Ovary (tissue), 3 donors: ENCODE measurements around the gene LAYN.
A peak's percentile ranks its signal among the peaks of the same experiment; 100 is the strongest.

Source experiments
- EP300 ChIP-seq: sonication (generic); formaldehyde crosslinking; IDR thresholded peaks from one replicate; pipeline ENCODE4 v1.6.1; 2017; ENCODE audit warnings: antibody characterized with exemption
- POLR2A ChIP-seq: fragments of 450-650 bp; IDR thresholded peaks from one replicate; pipeline ENCODE4 v1.6.1; 2017; ENCODE audit warnings: antibody characterized with exemption, mild to moderate bottlenecking, moderate library complexity
- TF ChIP-seq, protein P1 (sequence below), 3 donors: fragments of 450-650 bp in 2 of 3; fragments of 200-600 bp in 1 of 3; IDR thresholded peaks; one replicate each; pipeline versions ENCODE4 v1.5.1 to v1.8.0; 2016 to 2022; ENCODE audit warnings: antibody characterized with exemption in 3 of 3, mild to moderate bottlenecking in 1 of 3
- donor health status: DM: no; HTN: no; CAD: no.

- no peak for TF ChIP-seq POLR2A
- TF ChIP-seq, protein P1, sequence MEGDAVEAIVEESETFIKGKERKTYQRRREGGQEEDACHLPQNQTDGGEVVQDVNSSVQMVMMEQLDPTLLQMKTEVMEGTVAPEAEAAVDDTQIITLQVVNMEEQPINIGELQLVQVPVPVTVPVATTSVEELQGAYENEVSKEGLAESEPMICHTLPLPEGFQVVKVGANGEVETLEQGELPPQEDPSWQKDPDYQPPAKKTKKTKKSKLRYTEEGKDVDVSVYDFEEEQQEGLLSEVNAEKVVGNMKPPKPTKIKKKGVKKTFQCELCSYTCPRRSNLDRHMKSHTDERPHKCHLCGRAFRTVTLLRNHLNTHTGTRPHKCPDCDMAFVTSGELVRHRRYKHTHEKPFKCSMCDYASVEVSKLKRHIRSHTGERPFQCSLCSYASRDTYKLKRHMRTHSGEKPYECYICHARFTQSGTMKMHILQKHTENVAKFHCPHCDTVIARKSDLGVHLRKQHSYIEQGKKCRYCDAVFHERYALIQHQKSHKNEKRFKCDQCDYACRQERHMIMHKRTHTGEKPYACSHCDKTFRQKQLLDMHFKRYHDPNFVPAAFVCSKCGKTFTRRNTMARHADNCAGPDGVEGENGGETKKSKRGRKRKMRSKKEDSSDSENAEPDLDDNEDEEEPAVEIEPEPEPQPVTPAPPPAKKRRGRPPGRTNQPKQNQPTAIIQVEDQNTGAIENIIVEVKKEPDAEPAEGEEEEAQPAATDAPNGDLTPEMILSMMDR (IDR thresholded peaks at IDR 0.05), result peak in 1 of 3 donors; percentile 23
- TF ChIP-seq EP300, result no peak
These were observed 48.6 kb downstream of the LAYN start for GRCh38 chr11:111589114-111589513.
